K562 (cell line): Measurements from ENCODE around the gene DNAJC11. TPM values are rescaled to one million over a fixed set of nuclear protein-coding genes. Genes with fewer than 3 reads are reported as not detected.
A peak's percentile ranks its signal among the peaks of the same experiment; 100 is the strongest.

ENCODE experiments used
- DACH1 ChIP-seq: fragments of 450-650 bp; IDR thresholded peaks from 2 replicates; pipeline ENCODE4 v1.6.1; 2018; ENCODE audit not compliant: partially characterized antibody
- DMBX1 ChIP-seq: fragments of 250-450 bp; sonication (Bioruptor Pico); IDR thresholded peaks from 2 replicates; pipeline ENCODE4 v1.8.0; 2022; ENCODE audit warnings: inconsistent platforms, mild to moderate bottlenecking, moderate library complexity, borderline replicate concordance
- HMGN3 ChIP-seq: IDR thresholded peaks from 2 replicates; pipeline ENCODE4 v1.6.1; 2011; ENCODE audit warnings: borderline replicate concordance, low read depth, mild to moderate bottlenecking, mixed read lengths, low read length; ENCODE audit not compliant: insufficient read length; ENCODE audit errors: extremely low read depth
- MYC ChIP-seq, 2 experiments: fragments of 250-450 bp in 1 of 2; sonication (Bioruptor Pico) in 1 of 2; IDR thresholded peaks; 2 replicates each; pipeline versions ENCODE4 v1.5.1 to v1.6.1; 2012 to 2021; ENCODE audit warnings: low read depth in 2 of 2, borderline replicate concordance in 1 of 2, improper control_type of control experiment in 1 of 2, low read length in 1 of 2, mild to moderate bottlenecking in 1 of 2, moderate library complexity in 1 of 2
- NR4A1 ChIP-seq, 2 experiments: fragments of 250-450 bp in 1 of 2; fragments of 450-650 bp in 1 of 2; sonication (Bioruptor Pico) in 1 of 2; IDR thresholded peaks; 2 replicates each; pipeline versions ENCODE4 v1.4.0 to v1.6.1; 2016 to 2020; ENCODE audit warnings: mild to moderate bottlenecking in 2 of 2, missing compliant biosample characterization in 1 of 2, missing genetic modification characterization in 1 of 2, moderate library complexity in 1 of 2
- RUNX1 ChIP-seq: sonication (generic); IDR thresholded peaks from 2 replicates; pipeline ENCODE4 v1.6.1; 2016; ENCODE audit warnings: antibody characterized with exemption, low read depth
- SAP30 ChIP-seq: fragments of 200-600 bp; sonication (generic); IDR thresholded peaks from 2 replicates; pipeline ENCODE4 v1.6.1; 2012; ENCODE audit warnings: borderline replicate concordance, low read depth, mild to moderate bottlenecking, moderate library complexity, low read length, control low read depth, inconsistent platforms; ENCODE audit not compliant: insufficient read depth, poor library complexity, severe bottlenecking
- SIN3A ChIP-seq, 2 experiments: fragments of 150-350 bp in 1 of 2; IDR thresholded peaks; 2 replicates each; pipeline ENCODE4 v1.6.1; 2011 to 2016; ENCODE audit warnings: borderline replicate concordance in 2 of 2, low read depth in 2 of 2, low read length in 2 of 2, mild to moderate bottlenecking in 2 of 2, moderate library complexity in 2 of 2; ENCODE audit not compliant: control insufficient read depth in 1 of 2
- SP1 ChIP-seq: sonication (generic); formaldehyde crosslinking; IDR thresholded peaks from 2 replicates; pipeline ENCODE4 v1.8.1; 2022; ENCODE audit warnings: mild to moderate bottlenecking, missing genetic modification reagents
- TFAM ChIP-seq: fragments of 250-450 bp; sonication (Bioruptor Pico); conservative IDR thresholded peaks from 2 replicates; pipeline ENCODE4 v1.5.0; 2021; ENCODE audit warnings: mild to moderate bottlenecking, moderate library complexity
- TRIM28 ChIP-seq: fragments of 450-650 bp; IDR thresholded peaks from 2 replicates; pipeline ENCODE4 v1.6.1; 2017
- ZNF197 ChIP-seq: fragments of 200-800 bp; sonication (Bioruptor generic); IDR thresholded peaks from 2 replicates; pipeline ENCODE4 v1.6.1; 2016; ENCODE audit warnings: low read depth, missing genetic modification characterization, missing compliant biosample characterization
- ZNF232 ChIP-seq: sonication (generic); formaldehyde crosslinking; IDR thresholded peaks from 2 replicates; pipeline ENCODE4 v1.8.0; 2022; ENCODE audit warnings: mild to moderate bottlenecking, missing genetic modification reagents
- ZNF280A ChIP-seq: fragments of 450-650 bp; IDR thresholded peaks from 2 replicates; pipeline ENCODE4 v1.6.1; 2018; ENCODE audit warnings: mild to moderate bottlenecking, low read depth; ENCODE audit not compliant: partially characterized antibody
- ZNF764 ChIP-seq: fragments of 250-450 bp; sonication (Bioruptor Pico); IDR thresholded peaks from 2 replicates; pipeline ENCODE4 v1.4.0; 2020; ENCODE audit warnings: low read depth, mild to moderate bottlenecking, moderate library complexity
- polyA plus RNA-seq, 8 experiments: library from polyadenylated mRNA; depleted of rRNA in 4 of 8; stranded (reverse) in 5 of 8; unstranded in 3 of 8; fragments of >200 nt; fragmentation: Nextera tagmentation in 2 of 8; fragmentation: Illumina TruSeq in 1 of 8; extraction: Ambion mirVana in 2 of 8; extraction: Trizol in 1 of 8; gene quantifications; 2 replicates each; pipeline versions ENCODE4 v1.2.1 to v1.2.3, GENCODE V29; 2011 to 2014; ENCODE audit warnings: inconsistent platforms in 1 of 8, missing spikeins in 1 of 8
- total RNA-seq, 7 experiments: library from RNA; depleted of rRNA in 6 of 7; stranded (reverse); fragments of >200 nt in 6 of 7; fragmentation: Illumina TruSeq in 2 of 7; extraction: Trizol in 2 of 7; gene quantifications; 2 replicates each; pipeline versions ENCODE4 v1.2.1 to v1.2.3, GENCODE V29; 2011 to 2021; ENCODE audit warnings: low replicate concordance in 1 of 7
- TF ChIP-seq, protein P1 (sequence below): sonication (generic); formaldehyde crosslinking; IDR thresholded peaks from 2 replicates; pipeline ENCODE4 v1.8.0; 2022; ENCODE audit warnings: mild to moderate bottlenecking, missing genetic modification reagents
- TF ChIP-seq, protein P2 (sequence below): sonication (generic); formaldehyde crosslinking; IDR thresholded peaks from 2 replicates; pipeline ENCODE4 v1.8.0; 2022; ENCODE audit warnings: missing genetic modification reagents, mild to moderate bottlenecking, moderate library complexity, borderline replicate concordance

Gene DNAJC11
- total and polyA plus RNA-seq, 9 of the 15 experiments (the other 6 are each of a cell fraction or from before 2014, with no cell fraction given) = 14.1 to 123 (median 76.6) TPM

GRCh38 chr1:6625584-6626149 lies 75.9 kb downstream of the DNAJC11 start (continued):
- TF ChIP-seq SAP30 (peak; percentile 19), MYC (IDR thresholded peaks at IDR 0.05; ENCODE audit: low read depth, low read length) (no peak), MYC (CRISPR knock-in tag; IDR thresholded peaks at IDR 0.05; ENCODE audit: borderline replicate concordance, low read depth) (no peak), HMGN3 (no peak), ZNF280A (no peak), ZNF197 (CRISPR knock-in tag) (no peak), TRIM28 (no peak), DACH1 (peak; percentile 53), ZNF764 (CRISPR knock-in tag) (no peak), NR4A1 (CRISPR knock-in tag; IDR thresholded peaks at IDR 0.05) (no peak), NR4A1 (tag; IDR thresholded peaks at IDR 0.05) (no peak), SP1 (CRISPR knock-in tag) (no peak), DMBX1 (CRISPR knock-in tag) (no peak), TFAM (CRISPR knock-in tag) (no peak), RUNX1 (no peak), SIN3A (IDR thresholded peaks at IDR 0.05; ENCODE audit: borderline replicate concordance in 2 of 2, control insufficient read depth in 1 of 2, low read depth in 2 of 2, low read length in 2 of 2) (peak; percentile 17 to 31; a peak in 2 of 4 replicates), ZNF232 (CRISPR knock-in tag) (no peak)
- TF ChIP-seq, protein P1, sequence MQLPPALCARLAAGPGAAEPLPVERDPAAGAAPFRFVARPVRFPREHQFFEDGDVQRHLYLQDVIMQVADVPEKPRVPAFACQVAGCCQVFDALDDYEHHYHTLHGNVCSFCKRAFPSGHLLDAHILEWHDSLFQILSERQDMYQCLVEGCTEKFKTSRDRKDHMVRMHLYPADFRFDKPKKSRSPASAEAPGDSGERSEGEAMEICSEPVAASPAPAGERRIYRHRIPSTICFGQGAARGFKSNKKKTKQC = no peak
- TF ChIP-seq, protein P2, sequence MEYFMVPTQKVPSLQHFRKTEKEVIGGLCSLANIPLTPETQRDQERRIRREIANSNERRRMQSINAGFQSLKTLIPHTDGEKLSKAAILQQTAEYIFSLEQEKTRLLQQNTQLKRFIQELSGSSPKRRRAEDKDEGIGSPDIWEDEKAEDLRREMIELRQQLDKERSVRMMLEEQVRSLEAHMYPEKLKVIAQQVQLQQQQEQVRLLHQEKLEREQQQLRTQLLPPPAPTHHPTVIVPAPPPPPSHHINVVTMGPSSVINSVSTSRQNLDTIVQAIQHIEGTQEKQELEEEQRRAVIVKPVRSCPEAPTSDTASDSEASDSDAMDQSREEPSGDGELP (CRISPR knock-in tag) = peak; percentile 83
